ENCODE data around the gene ZRANB2.
A peak's percentile ranks its signal among the peaks of the same experiment; 100 is the strongest.

The ZRANB2 gene

GRCh38 chr1:71068325-71069240 lies 12.3 kb downstream of the ZRANB2 start:
- no peak for DNase-seq (ENCODE audit: low read depth in 2 of 2)

GRCh38 chr1:71054791-71055190 lies 26.0 kb downstream of the ZRANB2 start:
- no peak for DNase-seq (ENCODE audit: low read depth in 2 of 2)

- DNase-seq (ENCODE audit: low read depth in 2 of 2) = no peak
Measured at GRCh38 chr1:71054281-71054731, 26.5 kb downstream of the ZRANB2 start.

- no peak for DNase-seq (ENCODE audit: low read depth in 2 of 2)
Measured at GRCh38 chr1:71053758-71054157, 27.1 kb downstream of the ZRANB2 start.

- DNase-seq (ENCODE audit: low read depth in 2 of 2) = no peak
Measured at GRCh38 chr1:71053146-71053545, 27.7 kb downstream of the ZRANB2 start.

- DNase-seq (ENCODE audit: low read depth in 2 of 2) = peak; percentile 23 to 24
Measured at GRCh38 chr1:71049951-71050598, 30.8 kb downstream of the ZRANB2 start.

- no peak for DNase-seq (ENCODE audit: low read depth in 2 of 2)
Measured at GRCh38 chr1:71047635-71048607, 32.9 kb downstream of the ZRANB2 start, which contains the start of gene PTGER3. Gene PTGER3 (minus strand): TSS chr1:71047816. CDS start chr1:71047577, 239 bp downstream.

- no peak for DNase-seq (ENCODE audit: low read depth in 2 of 2)
Measured at GRCh38 chr1:71046891-71047634, 33.8 kb downstream of the ZRANB2 start.

- no peak for DNase-seq (ENCODE audit: low read depth in 2 of 2)
Measured at GRCh38 chr1:71045463-71046028, 35.3 kb downstream of the ZRANB2 start.

GRCh38 chr1:71044833-71045232 lies 36.0 kb downstream of the ZRANB2 start:
- no peak for DNase-seq (ENCODE audit: low read depth in 2 of 2)

GRCh38 chr1:71043065-71043464 lies 37.8 kb downstream of the ZRANB2 start:
- no peak for DNase-seq (ENCODE audit: low read depth in 2 of 2)

GRCh38 chr1:71041806-71042205 lies 39.0 kb downstream of the ZRANB2 start:
- no peak for DNase-seq (ENCODE audit: low read depth in 2 of 2)

- no peak for DNase-seq (ENCODE audit: low read depth in 2 of 2)
Measured at GRCh38 chr1:71039661-71040262, 41.1 kb downstream of the ZRANB2 start.

- no peak for DNase-seq (ENCODE audit: low read depth in 2 of 2)
Measured at GRCh38 chr1:71038942-71039341, 41.9 kb downstream of the ZRANB2 start.

GRCh38 chr1:71037829-71038620 lies 42.8 kb downstream of the ZRANB2 start:
- no peak for DNase-seq (ENCODE audit: low read depth in 2 of 2)

- DNase-seq (ENCODE audit: low read depth in 2 of 2) = no peak
Measured at GRCh38 chr1:71037066-71037465, 43.8 kb downstream of the ZRANB2 start.

- no peak for DNase-seq (ENCODE audit: low read depth in 2 of 2)
Measured at GRCh38 chr1:71033136-71033535, 47.7 kb downstream of the ZRANB2 start.

GRCh38 chr1:71031426-71031825 lies 49.4 kb downstream of the ZRANB2 start:
- DNase-seq (ENCODE audit: low read depth in 2 of 2) = no peak

- no peak for DNase-seq (ENCODE audit: low read depth in 2 of 2)
Measured at GRCh38 chr1:71030026-71030425, 50.8 kb downstream of the ZRANB2 start.

Measured in fibroblast of skin of left biceps (primary cell).